OCI-LY3 (cell line): ENCODE results near the gene WDR48.

Source experiments
- H2AFZ ChIP-seq: fragments of 200-600, 300-600 bp; shearing (Covaris generic); 2 replicates; pipeline ENCODE4 v1.6.0; 2014; ENCODE audit warnings: antibody characterized with exemption, low read depth, low read length
- H3K27ac ChIP-seq: fragments of 200-600, 300-600 bp; sonication (generic); 2 replicates; pipeline ENCODE4 v1.5.1; 2014; ENCODE audit warnings: mild to moderate bottlenecking, low read length, moderate library complexity, mixed read lengths
- H3K27me3 ChIP-seq: fragments of 200-600, 300-600 bp; sonication (generic); 2 replicates; pipeline ENCODE4 v1.6.1; 2014; ENCODE audit warnings: low read depth, low read length, mixed read lengths
- H3K36me3 ChIP-seq: fragments of 200-600, 300-600 bp; sonication (generic); replicated peaks from 2 replicates; pipeline ENCODE3; 2014; ENCODE audit warnings: low read depth, low read length, mixed read lengths
- H3K4me1 ChIP-seq: fragments of 300-600, 200-600 bp; sonication (generic); 2 replicates; pipeline ENCODE4 v1.6.1; 2014; ENCODE audit warnings: low read length, mixed read lengths
- H3K4me2 ChIP-seq: fragments of 200-600, 300-600 bp; sonication (generic); 2 replicates; pipeline ENCODE4 v1.6.1; 2014; ENCODE audit warnings: low read length, mixed read lengths
- H3K4me3 ChIP-seq: fragments of 300-600, 200-600 bp; sonication (generic); 2 replicates; pipeline ENCODE4 v1.5.1; 2014; ENCODE audit warnings: antibody characterized with exemption, mild to moderate bottlenecking, low read length, moderate library complexity
- H3K79me2 ChIP-seq: fragments of 300-600, 200-600 bp; shearing (Covaris generic); 2 replicates; pipeline ENCODE4 v1.6.1; 2014; ENCODE audit warnings: mild to moderate bottlenecking, low read length, mixed read lengths
- H3K9ac ChIP-seq: fragments of 300-600, 200-600 bp; shearing (Covaris generic); 2 replicates; pipeline ENCODE4 v1.6.0; 2014; ENCODE audit warnings: mild to moderate bottlenecking, low read length, moderate library complexity
- H3K9me3 ChIP-seq: fragments of 200-600, 300-600 bp; shearing (Covaris generic); 2 replicates; pipeline ENCODE4 v1.6.1; 2014; ENCODE audit warnings: low read length, mixed read lengths; ENCODE audit not compliant: insufficient read depth
- H4K20me1 ChIP-seq: fragments of 200-600, 300-600 bp; sonication (generic); 2 replicates; pipeline ENCODE4 v1.6.1; 2016; ENCODE audit warnings: low read length, mixed read lengths; ENCODE audit not compliant: insufficient read depth
- EZH2phosphoT487 ChIP-seq: fragments of 200-600 bp; shearing (Covaris generic); IDR thresholded peaks from 2 replicates; pipeline ENCODE4 v1.6.1; 2018; ENCODE audit warnings: antibody characterized with exemption, mixed run types, low read depth
- TF ChIP-seq, protein P1 (sequence below): fragments of 200-600, 300-600 bp; sonication (generic); IDR thresholded peaks from 2 replicates; pipeline ENCODE4 v1.5.1; 2014; ENCODE audit warnings: antibody characterized with exemption, low read length, low read depth

WDR48 gene

GRCh38 chr3:39028546-39028945 lies 23.3 kb upstream of the WDR48 start:
- no peaks in the 10 kb centered on the region for H3K36me3 ChIP-seq
- no peak overlapping the region for H3K4me2 ChIP-seq
- H3K9me3 ChIP-seq, result no peaks in the 10 kb centered on the region
- H3K4me3 ChIP-seq, result no peak overlapping the region
- no peaks in the 10 kb centered on the region for H3K27me3 ChIP-seq
- H3K4me1 ChIP-seq, result no peaks in the 10 kb centered on the region
- no peaks in the 10 kb centered on the region for H4K20me1 ChIP-seq
- H2AFZ ChIP-seq, result no peak overlapping the region
- no peak overlapping the region for H3K27ac ChIP-seq
- H3K79me2 ChIP-seq, result no peaks in the 10 kb centered on the region
- no peak for TF ChIP-seq EZH2phosphoT487
- TF ChIP-seq, protein P1, sequence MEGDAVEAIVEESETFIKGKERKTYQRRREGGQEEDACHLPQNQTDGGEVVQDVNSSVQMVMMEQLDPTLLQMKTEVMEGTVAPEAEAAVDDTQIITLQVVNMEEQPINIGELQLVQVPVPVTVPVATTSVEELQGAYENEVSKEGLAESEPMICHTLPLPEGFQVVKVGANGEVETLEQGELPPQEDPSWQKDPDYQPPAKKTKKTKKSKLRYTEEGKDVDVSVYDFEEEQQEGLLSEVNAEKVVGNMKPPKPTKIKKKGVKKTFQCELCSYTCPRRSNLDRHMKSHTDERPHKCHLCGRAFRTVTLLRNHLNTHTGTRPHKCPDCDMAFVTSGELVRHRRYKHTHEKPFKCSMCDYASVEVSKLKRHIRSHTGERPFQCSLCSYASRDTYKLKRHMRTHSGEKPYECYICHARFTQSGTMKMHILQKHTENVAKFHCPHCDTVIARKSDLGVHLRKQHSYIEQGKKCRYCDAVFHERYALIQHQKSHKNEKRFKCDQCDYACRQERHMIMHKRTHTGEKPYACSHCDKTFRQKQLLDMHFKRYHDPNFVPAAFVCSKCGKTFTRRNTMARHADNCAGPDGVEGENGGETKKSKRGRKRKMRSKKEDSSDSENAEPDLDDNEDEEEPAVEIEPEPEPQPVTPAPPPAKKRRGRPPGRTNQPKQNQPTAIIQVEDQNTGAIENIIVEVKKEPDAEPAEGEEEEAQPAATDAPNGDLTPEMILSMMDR, result no peak
- no peak overlapping the region for H3K9ac ChIP-seq

DNA sequence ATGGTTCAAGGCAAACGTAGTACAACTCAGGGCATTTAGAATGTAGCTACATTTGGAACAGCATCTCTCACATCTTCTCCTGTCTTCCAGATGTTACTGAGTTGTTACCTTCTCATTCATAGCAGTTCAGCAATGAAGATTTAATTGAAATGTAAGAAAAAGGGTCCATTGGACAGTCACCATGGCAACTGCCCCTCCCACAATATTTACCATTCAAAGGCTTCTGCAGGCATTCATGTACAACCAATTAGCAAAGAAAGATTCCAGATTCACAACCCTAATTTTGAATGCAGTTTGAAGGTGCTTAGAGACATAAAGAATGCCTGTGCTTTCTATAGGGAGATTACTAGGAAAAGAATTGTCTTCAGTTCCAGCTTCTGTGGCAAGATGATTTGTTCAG lies 22.3 kb upstream of the WDR48 start:
- H2AFZ ChIP-seq, result no peak overlapping the region
- H3K9me3 ChIP-seq, result no peaks in the 10 kb centered on the region
- no peaks in the 10 kb centered on the region for H3K79me2 ChIP-seq
- TF ChIP-seq, protein P1, result no peak
- no peak for TF ChIP-seq EZH2phosphoT487
- H4K20me1 ChIP-seq, result no peaks in the 10 kb centered on the region
- no peaks in the 10 kb centered on the region for H3K27me3 ChIP-seq
- H3K4me3 ChIP-seq, result no peak overlapping the region
- H3K9ac ChIP-seq, result no peak overlapping the region
- no peaks in the 10 kb centered on the region for H3K36me3 ChIP-seq
- H3K4me2 ChIP-seq, result no peak overlapping the region
- no peaks in the 10 kb centered on the region for H3K4me1 ChIP-seq
- no peak overlapping the region for H3K27ac ChIP-seq

DNA sequence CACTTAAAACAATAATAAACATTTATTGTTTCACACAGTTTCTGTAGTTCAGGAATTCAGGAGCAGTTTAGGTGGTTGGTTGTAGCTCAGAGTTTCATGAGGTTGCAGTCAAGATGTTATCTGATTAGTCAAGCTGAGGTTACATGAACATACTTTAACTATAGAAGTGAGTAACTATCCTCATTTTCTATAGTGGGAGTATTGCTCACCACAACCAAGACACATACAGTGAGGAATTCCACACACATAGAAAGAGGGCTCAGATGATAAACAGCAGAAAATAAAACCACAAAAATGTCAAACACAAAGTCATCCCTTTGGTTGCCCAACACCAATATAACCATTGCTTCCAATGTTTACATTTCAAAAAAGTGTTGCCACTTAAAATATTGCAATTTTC lies 13.7 kb upstream of the WDR48 start:
- H4K20me1 ChIP-seq, result no peaks in the 10 kb centered on the region
- H3K36me3 ChIP-seq, result no peaks in the 10 kb centered on the region
- peaks cover 12% of the 10 kb centered on the region for H3K27me3 ChIP-seq
- H2AFZ ChIP-seq, result no peak overlapping the region
- H3K9ac ChIP-seq, result no peak overlapping the region
- no peak overlapping the region for H3K4me3 ChIP-seq
- H3K27ac ChIP-seq, result no peak overlapping the region
- no peaks in the 10 kb centered on the region for H3K79me2 ChIP-seq
- no peaks in the 10 kb centered on the region for H3K4me1 ChIP-seq
- TF ChIP-seq EZH2phosphoT487, result no peak
- TF ChIP-seq, protein P1, result no peak
- peaks cover 5% of the 10 kb centered on the region; the same call in 1 of the 2 replicates for H3K9me3 ChIP-seq
- H3K4me2 ChIP-seq, result no peak overlapping the region

- Histone ChIP-seq H3K4me1 (peaks cover 25% of the 10 kb centered on the region), H3K4me2 (peak overlapping the region; percentile 25), H2AFZ (0 out of 2 replicates have a peak overlapping the region, but pooled peaks have one; percentile 3), H3K79me2 (peaks cover 27% of the 10 kb centered on the region), H3K27me3 (no peaks in the 10 kb centered on the region), H3K36me3 (no peaks in the 10 kb centered on the region), H3K27ac (peak overlapping the region; percentile 13; the same call in 1 of the 2 replicates), H3K9ac (no peak overlapping the region), H4K20me1 (no peaks in the 10 kb centered on the region), H3K4me3 (no peak overlapping the region), H3K9me3 (no peaks in the 10 kb centered on the region)
- TF ChIP-seq EZH2phosphoT487, result no peak
- TF ChIP-seq, protein P1, result no peak
Observed at GRCh38 chr3:39050029-39050428, 1.8 kb upstream of the WDR48 start.
